Stimulated activated CD4-positive, alpha-beta T cell treated with anti-CD3 and anti-CD28 coated beads, Interleukin-2, amount 100 ng/mL, for 4 hours (primary cell): ENCODE measurements around the gene ATG5.
"Not testable (repeated sequence)": the region's sequence is repeated elsewhere in the genome, so short reads cannot be mapped to it uniquely, and the experiment has no call there.

Experiments
- DNase-seq: peaks from one replicate; pipeline ENCODE4 v3.0.0-alpha.2; 2020; ENCODE audit warnings: low read depth

Gene ATG5

DNA sequence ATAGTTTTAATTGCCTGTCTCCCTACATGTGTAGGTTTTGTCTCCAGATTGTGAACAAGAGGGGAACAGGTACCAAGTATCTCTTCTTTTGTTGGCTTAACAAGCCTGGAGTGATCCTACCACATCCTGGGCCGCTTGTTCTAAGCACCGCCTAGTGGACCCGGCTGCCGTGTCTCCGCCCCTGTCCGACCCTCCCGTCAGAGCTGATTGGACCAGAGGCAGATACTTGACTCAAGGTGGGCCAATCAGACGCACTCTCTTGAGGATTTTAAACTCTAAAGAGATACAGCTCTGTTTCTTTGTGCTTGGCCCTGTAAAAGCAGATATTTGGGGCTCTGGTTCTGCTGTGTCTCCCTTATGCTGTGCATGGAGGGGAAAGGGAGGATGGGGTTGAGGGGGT, 171.2 kb downstream of the ATG5 start:
- DNase-seq, result no peak

DNA sequence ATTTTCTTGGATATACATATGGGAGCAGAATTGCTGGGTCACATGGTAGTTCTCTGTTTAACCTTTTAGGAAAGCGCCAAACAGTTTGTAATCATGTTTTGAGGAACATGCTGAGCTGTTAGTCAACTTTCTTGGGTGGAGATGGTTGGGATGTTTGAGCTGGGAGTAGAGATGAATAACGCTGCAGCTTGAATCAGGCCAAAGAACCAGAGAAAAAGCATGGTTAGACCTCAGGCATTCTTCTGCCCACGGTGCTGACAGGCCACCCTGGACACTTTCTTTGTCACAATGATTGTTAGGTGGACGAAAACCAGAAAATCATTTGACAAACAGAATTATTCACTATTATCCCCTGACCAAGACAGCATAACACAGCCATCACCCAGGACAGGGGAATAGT, 172.6 kb downstream of the ATG5 start:
- no peak for DNase-seq

- not testable (repeated sequence) for DNase-seq
These were observed 173.1 kb downstream of the ATG5 start for GRCh38 chr6:106152476-106152875.

DNA sequence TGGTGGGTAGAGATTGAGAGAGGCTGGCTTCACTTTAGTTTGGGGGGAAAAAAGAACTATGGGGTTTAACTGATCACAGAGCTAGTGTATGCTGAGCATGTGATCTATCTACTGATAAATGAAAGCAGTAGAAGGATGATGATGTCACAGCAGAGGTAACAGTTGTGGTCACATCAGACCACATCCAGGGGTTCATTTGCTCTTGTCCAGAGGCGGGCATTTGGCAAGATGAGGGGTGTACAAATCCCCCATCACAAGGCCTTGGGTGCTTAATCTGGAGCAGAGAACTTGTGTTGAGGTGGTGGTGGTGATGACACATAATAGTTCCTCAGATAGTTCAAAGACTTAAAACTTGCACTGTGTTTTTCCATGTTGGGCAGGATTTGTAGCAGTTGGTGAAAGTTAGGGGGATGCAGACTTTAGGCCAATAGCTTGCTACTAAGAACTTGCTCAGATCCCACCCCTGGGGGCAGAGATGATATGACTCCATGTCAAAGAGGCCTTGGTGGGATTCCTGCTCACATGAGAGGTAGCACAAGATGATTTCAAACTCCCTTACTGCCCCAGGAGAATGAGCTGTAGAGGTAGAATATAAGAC, 176.0 kb downstream of the ATG5 start:
- no peak for DNase-seq

GRCh38 chr6:106147476-106147875, 178.1 kb downstream of the ATG5 start:
- DNase-seq, result no peak

GRCh38 chr6:106146852-106147351, 178.7 kb downstream of the ATG5 start:
- DNase-seq, result no peak

GRCh38 chr6:106145741-106146227, 179.8 kb downstream of the ATG5 start:
- DNase-seq, result no peak

GRCh38 chr6:106145144-106145543, 180.4 kb downstream of the ATG5 start:
- no peak for DNase-seq

GRCh38 chr6:106143665-106144064, 181.9 kb downstream of the ATG5 start:
- DNase-seq, result no peak

DNA sequence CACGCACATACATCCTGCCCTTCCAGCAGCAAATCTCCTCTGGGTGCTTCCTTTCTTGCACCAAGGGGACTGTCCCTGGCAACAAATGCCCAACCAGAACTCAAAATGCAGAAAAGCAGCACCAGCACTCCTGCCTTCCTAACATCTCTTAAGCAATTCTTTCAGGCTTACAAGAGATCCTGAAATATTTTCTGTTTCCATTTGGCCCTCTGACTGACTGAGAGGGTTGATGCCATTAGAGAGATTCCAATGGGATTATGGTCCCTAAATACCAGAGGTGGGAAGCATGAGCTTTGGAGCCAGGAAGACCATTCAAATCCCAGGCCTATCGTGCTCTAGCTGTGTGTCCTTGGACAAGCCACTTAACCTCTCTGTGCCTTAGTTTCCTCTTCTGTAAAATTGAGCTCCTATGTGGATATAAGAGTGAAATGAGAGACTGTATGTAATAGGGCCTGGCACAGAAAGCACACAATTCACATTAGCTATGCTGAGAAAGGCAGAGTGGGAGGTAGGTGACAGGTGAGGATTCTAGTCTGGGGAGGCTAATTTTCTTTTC, 182.6 kb downstream of the ATG5 start:
- DNase-seq, result no peak

GRCh38 chr6:106141441-106142237, 183.9 kb downstream of the ATG5 start:
- no peak for DNase-seq

DNA sequence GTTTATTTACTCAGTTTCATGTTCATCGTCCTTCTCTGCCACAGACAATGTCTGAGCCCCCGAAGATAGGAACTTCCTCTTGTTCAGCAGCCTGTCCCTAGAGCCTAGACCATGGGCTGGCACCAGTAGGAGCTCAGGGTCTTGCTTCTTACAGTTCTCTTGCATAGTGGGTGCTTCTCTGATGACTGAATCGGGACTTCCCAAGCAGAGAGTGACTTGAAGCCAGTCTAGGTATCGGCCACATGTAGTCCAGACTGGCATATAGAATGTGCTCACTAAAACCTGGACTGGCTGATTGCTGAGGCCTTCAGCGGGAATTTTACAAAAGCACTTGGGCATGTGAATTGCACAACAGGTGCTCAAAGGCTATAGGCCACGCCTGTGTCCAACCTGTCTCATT, 187.4 kb downstream of the ATG5 start:
- no peak for DNase-seq

DNA sequence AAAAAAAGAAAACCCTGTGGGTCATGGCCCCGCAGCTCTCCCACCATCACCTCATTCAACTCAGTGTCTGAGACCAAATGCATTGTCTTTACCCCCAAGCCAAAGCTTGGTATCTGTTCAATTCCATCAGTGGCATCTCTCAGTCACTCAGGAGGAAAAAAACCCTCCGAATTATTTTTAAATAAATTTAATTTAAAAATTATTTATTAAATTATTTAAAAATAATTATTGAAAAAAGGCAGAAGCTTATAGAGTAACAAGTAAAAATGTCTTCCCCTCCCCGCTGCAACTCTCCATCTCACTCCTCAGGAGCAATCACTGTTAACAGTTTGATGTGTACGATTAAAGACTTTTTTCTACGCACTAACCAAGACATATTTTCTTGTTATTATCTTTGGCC, 188.7 kb downstream of the ATG5 start:
- DNase-seq, result no peak

DNA sequence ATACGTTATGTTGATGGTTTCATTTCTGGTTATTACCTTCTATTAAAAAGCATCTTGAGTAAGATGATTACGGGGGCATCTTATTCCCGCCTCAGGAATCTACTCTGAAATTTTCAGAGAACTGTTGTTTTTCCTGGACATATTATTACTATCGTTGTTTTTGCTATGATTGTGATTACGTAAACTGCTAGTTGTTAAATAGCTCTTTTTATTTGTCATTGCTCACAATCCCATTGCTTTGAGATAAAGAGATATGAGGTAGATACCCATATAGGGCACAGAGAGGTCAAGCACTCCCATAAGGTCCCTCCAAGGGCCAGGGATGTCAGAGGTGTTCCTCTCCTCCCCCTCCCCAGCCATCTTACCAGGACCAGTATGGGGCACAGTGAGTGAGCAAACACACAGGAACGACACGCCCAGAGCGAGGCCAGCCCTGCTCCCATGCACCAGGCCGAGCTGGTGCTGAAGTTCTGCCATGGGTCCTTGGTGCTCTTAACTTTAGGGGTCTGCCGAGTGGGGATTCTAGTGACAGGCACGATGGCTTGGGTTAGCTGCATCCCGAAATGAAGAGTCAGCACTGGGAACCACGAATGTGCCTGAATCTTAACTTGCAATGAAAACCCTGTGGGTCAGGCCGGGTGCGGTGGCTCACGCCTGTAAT, 189.5 kb downstream of the ATG5 start:
- DNase-seq, result no peak

DNA sequence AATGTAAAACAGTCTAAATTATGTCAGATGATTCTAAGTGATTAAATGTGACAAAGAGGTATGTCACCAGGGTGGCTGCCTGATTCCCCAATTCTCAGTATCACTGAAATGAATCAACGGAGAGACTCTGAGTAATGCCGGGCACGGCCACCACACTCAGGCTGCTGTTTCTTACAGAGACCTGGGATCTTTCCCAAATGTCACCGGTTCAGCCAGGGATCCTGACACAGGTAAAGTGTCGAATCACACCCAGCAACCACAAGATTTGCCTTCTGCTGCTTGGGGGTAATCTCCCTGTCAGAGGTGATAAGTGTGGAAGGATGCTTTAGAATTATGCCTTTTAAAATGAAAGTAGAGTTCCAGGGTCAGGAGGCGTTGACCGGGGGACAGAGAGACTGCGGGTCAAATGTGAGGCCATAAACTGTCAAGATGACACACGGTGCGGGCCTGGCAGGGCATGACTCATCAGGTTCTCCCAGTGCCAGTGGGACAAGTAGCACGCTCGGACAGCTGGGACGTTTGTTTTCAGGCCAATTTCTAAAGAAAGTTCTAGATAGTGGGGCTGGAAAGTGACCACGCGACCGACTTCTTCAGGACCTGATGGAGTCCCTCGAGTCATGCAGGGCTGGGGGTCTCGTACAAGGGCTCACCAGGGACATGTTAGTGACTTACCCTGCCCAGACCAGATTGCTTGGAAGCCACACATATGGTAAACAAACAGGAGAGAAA, 190.5 kb downstream of the ATG5 start:
- no peak for DNase-seq
